GM13976 (cell line): ENCODE data around the gene RANBP17.

Experiments
- DNase-seq: peaks from one replicate; pipeline ENCODE4 v3.0.0; 2012; ENCODE audit warnings: low spot score
- in situ Hi-C: fragments of 300-500 bp; cut with MboI; formaldehyde crosslinking; loops from one replicate; pipeline ENCODE4 v1.12.0; 2022; ENCODE audit warnings: low sequenced_read_pairs, mixed read lengths, inconsistent platforms; ENCODE audit not compliant: unreplicated experiment
- TF ChIP-seq, protein P1 (sequence below): IDR thresholded peaks from 2 replicates; pipeline ENCODE4 v1.5.1; 2012; ENCODE audit warnings: borderline replicate concordance, mild to moderate bottlenecking; ENCODE audit not compliant: insufficient read depth; ENCODE audit errors: extremely low read depth, missing control alignments, control extremely low read depth

The RANBP17 gene

DNA sequence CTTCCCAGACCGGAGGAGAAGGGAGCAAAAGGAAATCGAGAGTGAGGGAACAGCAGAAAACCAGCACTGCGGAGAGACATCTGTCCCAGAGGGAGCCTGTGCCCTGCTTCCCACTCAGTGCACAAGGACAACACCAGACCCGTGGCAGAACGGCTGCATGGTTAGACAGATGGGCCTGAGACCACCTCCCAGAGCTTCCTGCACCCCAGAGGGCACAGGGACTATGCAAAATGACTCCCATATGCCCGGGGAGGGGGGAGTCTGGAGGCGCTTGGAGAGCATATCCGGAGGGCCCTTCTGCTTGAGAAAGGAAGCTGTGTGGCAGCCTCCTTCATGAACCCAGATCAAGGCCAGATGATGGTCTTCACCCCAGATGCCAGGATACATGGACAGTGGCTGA is 473.8 kb downstream of the RANBP17 start:
- in situ Hi-C loops: loop anchor here (25.0 kb wide), 1 partner anchor 598 kb away; no protein-coding TSS in a partner anchor
- no peak for DNase-seq
- TF ChIP-seq, protein P1, sequence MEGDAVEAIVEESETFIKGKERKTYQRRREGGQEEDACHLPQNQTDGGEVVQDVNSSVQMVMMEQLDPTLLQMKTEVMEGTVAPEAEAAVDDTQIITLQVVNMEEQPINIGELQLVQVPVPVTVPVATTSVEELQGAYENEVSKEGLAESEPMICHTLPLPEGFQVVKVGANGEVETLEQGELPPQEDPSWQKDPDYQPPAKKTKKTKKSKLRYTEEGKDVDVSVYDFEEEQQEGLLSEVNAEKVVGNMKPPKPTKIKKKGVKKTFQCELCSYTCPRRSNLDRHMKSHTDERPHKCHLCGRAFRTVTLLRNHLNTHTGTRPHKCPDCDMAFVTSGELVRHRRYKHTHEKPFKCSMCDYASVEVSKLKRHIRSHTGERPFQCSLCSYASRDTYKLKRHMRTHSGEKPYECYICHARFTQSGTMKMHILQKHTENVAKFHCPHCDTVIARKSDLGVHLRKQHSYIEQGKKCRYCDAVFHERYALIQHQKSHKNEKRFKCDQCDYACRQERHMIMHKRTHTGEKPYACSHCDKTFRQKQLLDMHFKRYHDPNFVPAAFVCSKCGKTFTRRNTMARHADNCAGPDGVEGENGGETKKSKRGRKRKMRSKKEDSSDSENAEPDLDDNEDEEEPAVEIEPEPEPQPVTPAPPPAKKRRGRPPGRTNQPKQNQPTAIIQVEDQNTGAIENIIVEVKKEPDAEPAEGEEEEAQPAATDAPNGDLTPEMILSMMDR: no peak

DNA sequence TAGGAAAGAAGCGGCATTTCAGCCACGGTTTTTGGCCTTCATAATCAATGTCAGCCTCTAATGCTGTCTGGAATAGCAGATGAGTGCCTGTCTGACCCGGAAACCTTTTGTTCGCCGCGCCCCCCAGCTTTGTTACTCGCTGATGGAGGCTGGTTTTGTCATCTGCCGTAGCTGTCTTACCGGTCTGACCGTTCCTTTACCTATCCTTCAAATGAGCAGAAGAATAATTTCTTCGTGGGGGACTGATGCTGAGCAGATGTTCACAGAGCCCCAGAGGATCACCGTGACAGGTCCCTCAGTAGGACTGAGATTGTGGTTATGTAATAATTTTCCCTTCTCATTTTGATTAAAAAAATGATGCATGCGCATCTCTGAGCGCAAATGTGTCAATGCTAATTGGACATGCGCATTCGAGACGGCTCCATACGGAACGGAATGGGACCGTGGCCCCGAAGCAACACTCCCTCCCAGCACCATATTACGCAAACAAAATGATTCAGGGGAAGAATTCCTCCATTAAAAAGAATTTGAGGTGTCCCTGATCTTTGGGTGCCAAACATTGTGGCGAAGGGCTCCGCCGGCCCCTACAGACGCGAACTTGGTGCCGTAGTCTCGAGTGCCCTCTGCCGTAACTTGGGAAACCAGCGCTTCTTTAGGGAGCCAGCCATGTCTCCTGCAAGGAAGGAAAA is 474.8 kb downstream of the RANBP17 start:
- DNase-seq: no peak
- in situ Hi-C loops: loop anchor here (25.0 kb wide), 1 partner anchor 599 kb away; no protein-coding TSS in a partner anchor
- TF ChIP-seq, protein P1: peak; percentile 27

DNA sequence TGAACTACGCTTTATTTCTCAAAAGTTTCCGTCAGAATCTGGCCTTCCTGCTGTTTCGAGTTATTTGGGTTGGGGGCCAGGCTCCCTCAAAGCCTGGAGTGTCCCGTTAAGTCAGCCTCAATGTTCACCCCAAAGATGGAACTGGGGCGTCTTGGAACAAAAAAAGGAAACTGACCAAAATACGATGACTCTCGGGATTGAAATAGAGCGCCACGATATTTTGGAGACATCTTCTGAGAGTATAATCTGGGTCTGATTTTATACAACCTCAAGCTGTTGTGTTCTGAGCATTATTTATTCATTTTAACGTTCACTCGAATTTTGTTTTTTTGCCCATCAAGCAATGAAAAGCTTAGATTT is 475.4 kb downstream of the RANBP17 start:
- in situ Hi-C loops: loop anchor here (25.0 kb wide), 1 partner anchor 600 kb away; no protein-coding TSS in a partner anchor
- TF ChIP-seq, protein P1: no peak
- no peak for DNase-seq

DNA sequence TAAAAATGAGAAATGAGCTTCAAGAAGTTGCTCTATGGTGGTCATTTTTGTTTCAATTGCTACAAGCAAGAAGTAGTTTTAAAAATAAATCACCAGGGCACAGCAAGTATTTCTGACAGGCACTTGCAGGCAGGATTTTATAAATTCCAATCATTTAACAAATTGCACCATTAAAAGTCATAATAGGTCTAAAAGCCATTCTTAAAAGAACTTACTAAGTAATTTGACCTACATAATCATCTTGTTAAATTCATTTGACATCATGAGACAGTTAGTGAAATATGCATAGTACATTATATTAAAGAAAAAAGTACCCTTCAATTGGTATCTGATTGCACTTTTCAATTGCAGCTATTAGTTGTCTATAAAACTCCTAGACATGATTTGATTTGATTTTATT is 478.2 kb downstream of the RANBP17 start:
- no peak for DNase-seq
- in situ Hi-C loops: loop anchor here (25.0 kb wide), 1 partner anchor 603 kb away; no protein-coding TSS in a partner anchor
- TF ChIP-seq, protein P1: no peak

DNA sequence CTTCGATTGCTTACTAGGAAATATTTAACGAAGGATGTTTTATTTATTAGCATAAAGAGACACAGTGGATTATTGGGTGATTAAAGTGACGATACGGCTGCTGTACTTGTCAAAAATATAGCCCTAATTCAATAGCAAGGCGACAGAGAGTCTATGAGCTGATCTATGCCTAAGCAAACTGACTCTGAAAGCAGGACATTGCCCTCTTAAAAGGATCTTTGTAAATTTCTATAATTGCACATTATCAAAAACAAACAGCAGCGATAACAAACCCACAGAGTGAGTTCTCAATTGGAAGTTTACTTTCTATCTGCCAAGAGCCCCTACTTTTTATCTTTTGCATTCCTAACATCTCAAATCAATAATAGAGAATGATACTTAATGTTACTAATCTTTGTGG is 478.7 kb downstream of the RANBP17 start:
- in situ Hi-C loops: loop anchor here (25.0 kb wide), 1 partner anchor 603 kb away; no protein-coding TSS in a partner anchor
- no peak for DNase-seq
- TF ChIP-seq, protein P1: no peak

DNA sequence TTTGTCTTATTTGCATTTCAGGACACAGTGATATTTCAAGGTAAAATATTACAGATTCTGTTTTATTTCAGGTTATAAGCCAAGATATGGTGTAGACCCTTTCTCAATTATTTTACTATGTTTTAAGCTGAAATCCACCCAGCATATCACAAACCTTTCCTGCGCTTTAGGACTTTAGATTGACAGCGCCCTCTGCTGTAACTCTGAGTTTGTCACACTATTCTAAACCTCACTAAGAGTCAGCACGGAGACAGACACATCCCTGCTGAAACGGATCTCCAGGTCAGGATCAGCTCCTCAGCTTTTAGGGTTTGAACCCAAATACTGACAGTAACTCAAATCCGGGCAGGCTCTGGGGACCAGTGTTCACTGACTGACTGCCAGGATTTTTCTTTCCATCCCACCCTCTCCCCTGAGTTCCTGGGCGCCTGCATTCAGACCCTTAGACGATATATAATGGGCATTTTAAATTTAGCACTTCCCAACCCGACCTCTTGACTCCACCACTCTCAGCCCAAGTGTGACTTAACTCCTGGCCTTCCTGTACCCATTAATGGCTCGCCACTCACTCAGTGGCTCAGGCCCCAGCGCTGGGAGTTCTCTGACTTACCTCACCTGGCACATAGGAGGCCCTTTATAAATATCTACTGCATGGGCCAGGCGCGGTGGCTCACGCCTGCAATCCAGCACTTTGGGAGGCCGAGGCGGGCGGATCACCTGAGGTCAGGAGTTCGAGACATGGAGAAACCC is 480.7 kb downstream of the RANBP17 start:
- DNase-seq: peak; percentile 67
- in situ Hi-C loops: loop anchor here (25.0 kb wide), 1 partner anchor 605 kb away; no protein-coding TSS in a partner anchor
- TF ChIP-seq, protein P1: peak; percentile 52
